IMR-90 (cell line): ENCODE data around the gene C5orf58. TPM values are rescaled to one million over a fixed set of nuclear protein-coding genes. Genes with fewer than 3 reads are reported as not detected.
"Not testable (repeated sequence)": the region's sequence is repeated elsewhere in the genome, so short reads cannot be mapped to it uniquely, and the experiment has no call there.

Experiments
- ATAC-seq: fragments of 200-7000 bp; cut with Tn5 transposase; 2 replicates; pipeline ENCODE4 v1.9.1; 2020; ENCODE audit warnings: low read depth, mild to moderate bottlenecking, moderate library complexity
- BruUV-seq: library from RNA; stranded (reverse); fragments of 400-500 nt; replicated peaks from 2 replicates; lab custom pipeline; 2021; lab: Mats Ljungman, UMichigan
- CTCF ChIA-PET: fragments of 300-600 bp; formaldehyde crosslinking; extraction: SDS; loops from one replicate; lab custom pipeline; 2021; ENCODE audit warnings: antibody characterized with exemption; lab: Yijun Ruan, JAX
- POLR2A ChIA-PET: fragments of 300-600 bp; sonication (Branson Sonifier 250); formaldehyde crosslinking; loops from one replicate; lab custom pipeline; 2022; ENCODE audit warnings: antibody characterized with exemption; ENCODE audit not compliant: unreplicated experiment; lab: Charles Lee
- DNase-seq: peaks from one replicate; pipeline ENCODE4 v3.0.0; 2013
- H2AFZ ChIP-seq: replicated peaks from 2 replicates; pipeline ENCODE3; 2013; ENCODE audit warnings: low read length, mild to moderate bottlenecking; ENCODE audit not compliant: poor library complexity
- H2AK5ac ChIP-seq: 2 replicates; pipeline ENCODE4 v1.6.1; 2013; ENCODE audit warnings: low read depth, low read length, inconsistent platforms
- H2AK9ac ChIP-seq: replicated peaks from 2 replicates; pipeline ENCODE3; 2013; ENCODE audit warnings: mild to moderate bottlenecking, low read depth, low read length, moderate library complexity; ENCODE audit not compliant: poor library complexity
- H2BK120ac ChIP-seq: 2 replicates; pipeline ENCODE4 v1.6.1; 2013; ENCODE audit warnings: low read depth, low read length, inconsistent platforms
- H2BK15ac ChIP-seq: 3 replicates; pipeline ENCODE4 v1.6.1; 2013; ENCODE audit warnings: low read depth, low read length, inconsistent platforms
- H2BK20ac ChIP-seq: 2 replicates; pipeline ENCODE4 v1.6.1; 2013; ENCODE audit warnings: low read depth, mild to moderate bottlenecking, inconsistent platforms, low read length, moderate library complexity
- H2BK5ac ChIP-seq: 2 replicates; pipeline ENCODE4 v1.6.1; 2013; ENCODE audit warnings: mild to moderate bottlenecking, low read depth, low read length, inconsistent platforms; ENCODE audit not compliant: poor library complexity, severe bottlenecking
- H3K14ac ChIP-seq: replicated peaks from 2 replicates; pipeline ENCODE4 v1.6.1; 2013; ENCODE audit warnings: low read depth, low read length, inconsistent platforms
- H3K18ac ChIP-seq: 2 replicates; pipeline ENCODE4 v1.6.1; 2013; ENCODE audit warnings: low read depth, low read length, control low read depth
- H3K23ac ChIP-seq: 2 replicates; pipeline ENCODE4 v1.6.1; 2013; ENCODE audit warnings: low read depth, low read length, inconsistent platforms
- H3K27ac ChIP-seq: 2 replicates; pipeline ENCODE4 v1.5.1; 2013; ENCODE audit warnings: mild to moderate bottlenecking, control low read depth, low read length; ENCODE audit not compliant: insufficient read depth
- H3K27me3 ChIP-seq: 2 replicates; pipeline ENCODE4 v1.6.1; 2013; ENCODE audit warnings: low read length; ENCODE audit not compliant: control insufficient read depth, insufficient read depth
- H3K36me3 ChIP-seq: 2 replicates; pipeline ENCODE4 v1.6.1; 2013; ENCODE audit warnings: low read length, mixed read lengths; ENCODE audit not compliant: control insufficient read depth, insufficient read depth
- H3K4ac ChIP-seq: 2 replicates; pipeline ENCODE4 v1.6.1; 2013; ENCODE audit warnings: low read depth, low read length, inconsistent platforms
- H3K4me1 ChIP-seq: 2 replicates; pipeline ENCODE4 v1.6.1; 2013; ENCODE audit warnings: low read length, mixed read lengths; ENCODE audit not compliant: control insufficient read depth, insufficient read depth
- H3K4me2 ChIP-seq: 2 replicates; pipeline ENCODE4 v1.6.1; 2013; ENCODE audit warnings: low read depth, mild to moderate bottlenecking, control low read depth, low read length, moderate library complexity
- H3K4me3 ChIP-seq: 2 replicates; pipeline ENCODE4 v1.5.1; 2013; ENCODE audit warnings: low read depth, mild to moderate bottlenecking, control low read depth, low read length, moderate library complexity; ENCODE audit not compliant: insufficient read depth
- H3K56ac ChIP-seq: 2 replicates; pipeline ENCODE4 v1.6.1; 2013; ENCODE audit warnings: low read length, inconsistent platforms; ENCODE audit not compliant: insufficient read depth; ENCODE audit errors: extremely low read depth
- H3K79me1 ChIP-seq, 2 experiments: 2 replicates each; pipeline ENCODE4 v1.6.1; 2013; ENCODE audit warnings: low read length in 2 of 2, inconsistent platforms in 1 of 2, low read depth in 1 of 2
- H3K9ac ChIP-seq: 2 replicates; pipeline ENCODE4 v1.6.1; 2013; ENCODE audit warnings: low read depth, low read length, control low read depth
- H3K9me1 ChIP-seq: 2 replicates; pipeline ENCODE4 v1.6.1; 2013; ENCODE audit warnings: low read length, inconsistent platforms; ENCODE audit not compliant: insufficient read depth
- H3K9me3 ChIP-seq: 2 replicates; pipeline ENCODE4 v1.6.1; 2013; ENCODE audit warnings: low read length; ENCODE audit not compliant: control insufficient read depth, insufficient read depth
- H4K20me1 ChIP-seq: 2 replicates; pipeline ENCODE4 v1.6.1; 2013; ENCODE audit warnings: low read length, inconsistent platforms; ENCODE audit not compliant: insufficient read depth
- H4K5ac ChIP-seq: 2 replicates; pipeline ENCODE4 v1.6.1; 2013; ENCODE audit warnings: mild to moderate bottlenecking, low read depth, low read length, control low read depth
- H4K8ac ChIP-seq, 2 experiments: 2 replicates each; pipeline ENCODE4 v1.6.1; 2013; ENCODE audit warnings: low read depth in 2 of 2, low read length in 2 of 2, control low read depth in 1 of 2, inconsistent platforms in 1 of 2
- H4K91ac ChIP-seq: 2 replicates; pipeline ENCODE4 v1.6.1; 2013; ENCODE audit warnings: low read depth, low read length, inconsistent platforms; ENCODE audit not compliant: insufficient read depth
- WGBS, 2 experiments: methylation state at CpG; one replicate each; pipeline versions ENCODE4 v1.1.5 to v1.1.7; 2013; ENCODE audit warnings: missing lambda C conversion rate in 2 of 2; ENCODE audit not compliant: insufficient read length in 1 of 2; ENCODE audit errors: extremely low coverage in 2 of 2; 5-methylcytosine and 5-hydroxymethylcytosine counted together
- dilution Hi-C: fragments of 300-500 bp; cut with HindIII; formaldehyde crosslinking; loops from one replicate; pipeline ENCODE4 v1.14.3; 2018; ENCODE audit warnings: low sequenced_read_pairs; ENCODE audit not compliant: unreplicated experiment
- in situ Hi-C: fragments of 300-500 bp; cut with MboI; formaldehyde crosslinking; loops from 3 replicates; pipeline ENCODE4 v1.14.3; 2019; ENCODE audit warnings: low sequenced_read_pairs, inconsistent platforms, mixed read lengths
- intact Hi-C: fragments of 100-400 bp; cut with micrococcal nuclease; formaldehyde crosslinking; loops from 2 replicates; pipeline ENCODE4 v1.10.0; 2022
- polyA plus RNA-seq, 3 experiments: library from polyadenylated mRNA; depleted of rRNA; stranded (reverse); fragments of >200 nt; gene quantifications; 2 replicates each; pipeline ENCODE4 v1.2.3, GENCODE V29; 2012; ENCODE audit warnings: low replicate concordance in 1 of 3
- total RNA-seq: library from RNA; depleted of rRNA; stranded (reverse); fragments of >200 nt; gene quantifications from 2 replicates; pipeline ENCODE4 v1.2.3, GENCODE V29; 2012

The C5orf58 gene
- total and polyA plus RNA-seq, 2 of the 4 experiments (the other 2 are of a cell fraction) = not detected

DNA sequence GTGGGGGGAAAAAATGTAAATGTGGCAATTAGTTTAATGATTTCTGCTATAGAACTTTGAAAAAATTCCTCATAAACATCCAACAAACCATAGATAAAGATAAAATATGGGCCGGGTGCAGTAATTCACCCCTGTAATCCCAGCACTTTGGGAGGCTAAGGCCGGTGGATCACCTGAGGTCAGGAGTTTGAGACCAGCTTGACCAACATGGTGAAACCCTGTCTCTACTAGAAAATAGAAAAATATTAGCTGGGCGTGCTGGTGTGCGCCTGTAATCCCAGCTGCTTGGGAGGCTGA, 16.1 kb downstream of the C5orf58 start:
- H3K27ac ChIP-seq, H3K79me1 ChIP-seq, CTCF ChIA-PET, POLR2A ChIA-PET, ATAC-seq, BruUV-seq, H3K4me2 ChIP-seq, H3K56ac ChIP-seq, H4K5ac ChIP-seq, H2AFZ ChIP-seq, H3K14ac ChIP-seq, H2BK15ac ChIP-seq, H4K91ac ChIP-seq, dilution Hi-C loops, H3K9me3 ChIP-seq, H3K9me1 ChIP-seq, H4K8ac ChIP-seq, H2AK5ac ChIP-seq, H3K4ac ChIP-seq, H3K27me3 ChIP-seq, in situ Hi-C loops, H3K23ac ChIP-seq, H2BK5ac ChIP-seq, H3K36me3 ChIP-seq, intact Hi-C loops, H3K18ac ChIP-seq, H4K20me1 ChIP-seq, H2AK9ac ChIP-seq, H2BK120ac ChIP-seq, H3K4me1 ChIP-seq, H3K9ac ChIP-seq, DNase-seq, H2BK20ac ChIP-seq, H3K4me3 ChIP-seq: not testable (repeated sequence)
- no CpG with 5 or more reads among the region's 4 CpGs for WGBS, 2 experiments
